ENCODE measurements around the gene CPA1. TPM values are rescaled to one million over a fixed set of nuclear protein-coding genes. Genes with fewer than 3 reads are reported as not detected.

Gene CPA1
- total RNA-seq, 2 experiments from 2014 or later = not detected

DNA sequence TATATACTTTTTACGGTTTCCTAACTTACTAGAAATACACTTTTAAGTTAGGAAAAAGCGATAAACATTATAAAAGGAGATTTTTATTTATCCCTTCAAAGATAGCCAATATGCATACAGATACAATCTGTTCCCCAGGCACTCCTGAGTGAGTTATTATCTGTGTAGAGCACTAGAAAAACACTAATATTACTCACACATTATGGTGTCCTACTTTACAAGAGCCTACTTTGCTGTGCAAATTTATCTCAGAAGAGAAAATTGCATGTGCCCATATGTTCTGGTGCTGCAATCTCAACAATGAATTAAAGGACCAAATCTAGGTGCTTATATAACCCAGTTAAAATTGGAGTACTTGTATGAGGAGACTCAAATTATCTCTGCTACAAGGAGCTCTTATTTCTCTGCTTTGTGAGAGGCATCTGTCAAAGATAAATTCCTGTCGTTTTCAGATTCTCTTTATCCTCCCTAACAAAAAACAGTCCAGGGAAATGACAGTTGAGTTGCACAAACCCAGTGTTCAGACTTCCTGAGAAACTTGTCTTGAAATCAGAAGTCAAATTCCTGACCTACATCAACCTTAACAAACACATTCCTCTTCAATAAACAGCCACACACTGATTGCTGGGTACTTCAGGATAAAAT, 28.9 kb downstream of the CPA1 start:
- Histone ChIP-seq H3K4me1 (ENCODE audit: insufficient read depth, low read length) (no peaks in the 10 kb centered on the region), H3K4me3 (ENCODE audit: low read length) (no peak overlapping the region), H3K36me3 (ENCODE audit: insufficient read depth, low read length) (no peaks in the 10 kb centered on the region), H3K9me3 (ENCODE audit: control insufficient read depth in 1 of 2, insufficient read depth in 1 of 2, low read length in 2 of 2) (no peaks in the 10 kb centered on the region), H3K27ac (ENCODE audit: low read depth in 1 of 2, low read length in 2 of 2) (no peak overlapping the region), H3K27me3 (ENCODE audit: control insufficient read depth in 1 of 2, insufficient read depth in 2 of 2, low read length in 2 of 2) (no peaks in the 10 kb centered on the region)
- intact Hi-C loops (cut with DNase I, micrococcal nuclease) = no loop called here
- ATAC-seq (ENCODE audit: poor library complexity) (no peak), DNase-seq (no peak)
- Mint-ChIP-seq H3K36me3 (ENCODE audit: low read depth) (peaks cover 3% of the 10 kb centered on the region), H3K27ac (no peak overlapping the region), H3K27me3 (no peaks in the 10 kb centered on the region), H3K4me1 (ENCODE audit: low read depth) (peaks cover 29% of the 10 kb centered on the region), H3K9me3 (no peaks in the 10 kb centered on the region), H3K4me3 (no peak overlapping the region)
- TF ChIP-seq, protein P1, sequence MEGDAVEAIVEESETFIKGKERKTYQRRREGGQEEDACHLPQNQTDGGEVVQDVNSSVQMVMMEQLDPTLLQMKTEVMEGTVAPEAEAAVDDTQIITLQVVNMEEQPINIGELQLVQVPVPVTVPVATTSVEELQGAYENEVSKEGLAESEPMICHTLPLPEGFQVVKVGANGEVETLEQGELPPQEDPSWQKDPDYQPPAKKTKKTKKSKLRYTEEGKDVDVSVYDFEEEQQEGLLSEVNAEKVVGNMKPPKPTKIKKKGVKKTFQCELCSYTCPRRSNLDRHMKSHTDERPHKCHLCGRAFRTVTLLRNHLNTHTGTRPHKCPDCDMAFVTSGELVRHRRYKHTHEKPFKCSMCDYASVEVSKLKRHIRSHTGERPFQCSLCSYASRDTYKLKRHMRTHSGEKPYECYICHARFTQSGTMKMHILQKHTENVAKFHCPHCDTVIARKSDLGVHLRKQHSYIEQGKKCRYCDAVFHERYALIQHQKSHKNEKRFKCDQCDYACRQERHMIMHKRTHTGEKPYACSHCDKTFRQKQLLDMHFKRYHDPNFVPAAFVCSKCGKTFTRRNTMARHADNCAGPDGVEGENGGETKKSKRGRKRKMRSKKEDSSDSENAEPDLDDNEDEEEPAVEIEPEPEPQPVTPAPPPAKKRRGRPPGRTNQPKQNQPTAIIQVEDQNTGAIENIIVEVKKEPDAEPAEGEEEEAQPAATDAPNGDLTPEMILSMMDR (IDR thresholded peaks at IDR 0.05) = no peak
- POLR2A ChIA-PET = no interaction called here
- CTCF ChIA-PET = no interaction called here

DNA sequence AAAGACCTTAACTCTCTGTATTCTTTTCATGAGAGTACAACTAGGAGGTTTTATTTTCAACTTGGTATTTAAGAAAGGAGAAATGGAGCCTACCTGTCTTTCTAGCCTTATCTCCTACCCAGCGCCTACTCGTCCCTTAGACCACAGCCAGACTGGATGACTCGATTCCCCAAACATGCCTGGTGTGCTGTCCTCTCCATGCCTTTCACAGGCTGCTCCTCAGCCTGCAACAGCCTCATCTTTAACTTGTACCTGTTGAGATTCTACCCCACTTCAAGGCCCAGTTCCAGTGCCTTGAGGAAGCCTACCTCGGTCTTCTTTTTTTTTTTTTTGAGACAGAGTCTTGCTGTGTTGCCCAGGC, 29.4 kb downstream of the CPA1 start:
- TF ChIP-seq, protein P1 (IDR thresholded peaks at IDR 0.05) = no peak
- no peaks in the 10 kb centered on the region for H3K36me3 Mint-ChIP-seq (ENCODE audit: low read depth)
- Histone ChIP-seq H3K9me3 (ENCODE audit: control insufficient read depth in 1 of 2, insufficient read depth in 1 of 2, low read length in 2 of 2) (no peaks in the 10 kb centered on the region), H3K36me3 (ENCODE audit: insufficient read depth, low read length) (no peaks in the 10 kb centered on the region), H3K4me3 (ENCODE audit: low read length) (no peak overlapping the region), H3K27ac (ENCODE audit: low read depth in 1 of 2, low read length in 2 of 2) (no peak overlapping the region), H3K27me3 (ENCODE audit: control insufficient read depth in 1 of 2, insufficient read depth in 2 of 2, low read length in 2 of 2) (no peaks in the 10 kb centered on the region), H3K4me1 (ENCODE audit: insufficient read depth, low read length) (peaks cover 2% of the 10 kb centered on the region)
- DNase-seq = no peak
- POLR2A ChIA-PET = no interaction called here
- no peak overlapping the region for H3K27ac Mint-ChIP-seq
- H3K4me1 Mint-ChIP-seq (ENCODE audit: low read depth) = peaks cover 34% of the 10 kb centered on the region
- CTCF ChIA-PET = no interaction called here
- H3K9me3 Mint-ChIP-seq = no peaks in the 10 kb centered on the region
- H3K4me3 Mint-ChIP-seq = no peak overlapping the region
- ATAC-seq (ENCODE audit: poor library complexity) = no peak
- no peaks in the 10 kb centered on the region for H3K27me3 Mint-ChIP-seq
- intact Hi-C loops (cut with DNase I, micrococcal nuclease) = no loop called here

DNA sequence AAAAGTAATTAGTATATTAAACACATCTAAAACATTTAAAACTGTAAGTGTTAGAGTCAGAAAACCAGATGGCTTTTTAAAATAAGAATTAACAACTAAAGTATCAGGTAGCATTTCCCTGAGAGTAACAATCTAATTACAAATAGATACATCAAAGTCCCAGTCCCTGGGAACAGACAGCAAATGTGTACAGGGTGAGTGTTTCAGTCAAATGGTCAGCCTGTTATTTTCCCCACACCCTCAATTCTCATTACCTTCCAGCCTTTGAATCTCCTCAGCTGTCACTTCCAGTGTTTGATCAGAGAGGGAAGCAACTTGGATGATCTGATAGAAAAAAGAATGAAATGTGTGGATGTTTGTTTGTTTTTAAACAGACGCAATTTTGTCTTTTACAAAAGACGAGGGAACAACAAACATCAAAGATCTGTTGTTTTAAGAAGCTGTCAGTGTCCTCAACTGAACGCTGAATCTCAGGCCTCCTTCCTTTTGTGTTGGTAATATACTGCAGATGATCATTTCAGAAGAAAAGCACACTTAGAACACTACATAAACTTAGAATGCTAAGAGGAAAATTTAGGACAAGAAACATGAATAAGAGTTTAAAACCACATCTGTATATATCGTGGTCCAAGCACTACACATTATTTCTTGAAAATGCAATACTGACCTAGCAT, 30.7 kb downstream of the CPA1 start:
- CTCF ChIA-PET = interaction anchor here (1.1 kb wide), 1 partner anchor 94 kb away, joined by 3 read pairs; no protein-coding TSS in a partner anchor

More for the DNA sequence above, 30.7 kb downstream of the CPA1 start:
- DNase-seq (no peak), ATAC-seq (ENCODE audit: poor library complexity) (no peak)
- H3K27ac ChIP-seq (ENCODE audit: low read depth in 1 of 2, low read length in 2 of 2) = no peak overlapping the region
- TF ChIP-seq, protein P1 (IDR thresholded peaks at IDR 0.05) = no peak
- intact Hi-C loops (cut with DNase I, micrococcal nuclease) = no loop called here
- peaks cover 9% of the 10 kb centered on the region for H3K4me1 ChIP-seq (ENCODE audit: insufficient read depth, low read length)
- no peak overlapping the region for H3K27ac Mint-ChIP-seq
- H3K36me3 Mint-ChIP-seq (ENCODE audit: low read depth) = no peaks in the 10 kb centered on the region
- no peaks in the 10 kb centered on the region for H3K27me3 Mint-ChIP-seq
- H3K9me3 Mint-ChIP-seq = no peaks in the 10 kb centered on the region
- H3K4me3 ChIP-seq (ENCODE audit: low read length) = no peak overlapping the region
- H3K36me3 ChIP-seq (ENCODE audit: insufficient read depth, low read length) = no peaks in the 10 kb centered on the region
- H3K4me1 Mint-ChIP-seq (ENCODE audit: low read depth) = peaks cover 46% of the 10 kb centered on the region
- POLR2A ChIA-PET = no interaction called here
- H3K9me3 ChIP-seq (ENCODE audit: control insufficient read depth in 1 of 2, insufficient read depth in 1 of 2, low read length in 2 of 2) = no peaks in the 10 kb centered on the region
- H3K27me3 ChIP-seq (ENCODE audit: control insufficient read depth in 1 of 2, insufficient read depth in 2 of 2, low read length in 2 of 2) = no peaks in the 10 kb centered on the region
- no peak overlapping the region for H3K4me3 Mint-ChIP-seq
